NCI-H526 treated with DMSO at 0.1 percent for 48 hours (cell line): ENCODE data around the gene PER1.
A peak's percentile ranks its signal among the peaks of the same experiment; 100 is the strongest.

ENCODE experiments used
- DNase-seq: peaks from one replicate; lab custom pipeline; 2025; lab: John Stamatoyannopoulos, UW

The PER1 gene

GRCh38 chr17:8096541-8096940 lies 55.7 kb downstream of the PER1 start:
- no peak for DNase-seq

DNA sequence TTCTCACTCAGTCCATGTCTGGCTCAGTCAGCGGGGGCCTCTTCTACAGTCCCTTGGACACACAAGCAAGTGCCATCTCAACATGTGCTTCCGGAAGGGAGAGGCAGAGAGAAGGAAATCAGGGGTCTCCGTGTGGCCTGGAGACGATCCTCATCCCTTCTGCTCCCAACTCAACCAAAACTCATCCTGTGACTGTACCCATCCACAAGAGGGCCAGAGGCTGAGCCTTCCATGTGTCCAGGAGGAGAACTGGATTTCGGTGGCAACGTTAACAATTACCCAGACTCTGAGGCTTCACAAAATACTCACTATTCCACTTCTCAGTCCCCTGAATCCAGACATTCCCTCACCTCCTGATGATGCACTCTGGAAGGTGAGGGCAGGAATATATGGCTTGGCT lies 56.8 kb downstream of the PER1 start:
- DNase-seq = no peak

DNA sequence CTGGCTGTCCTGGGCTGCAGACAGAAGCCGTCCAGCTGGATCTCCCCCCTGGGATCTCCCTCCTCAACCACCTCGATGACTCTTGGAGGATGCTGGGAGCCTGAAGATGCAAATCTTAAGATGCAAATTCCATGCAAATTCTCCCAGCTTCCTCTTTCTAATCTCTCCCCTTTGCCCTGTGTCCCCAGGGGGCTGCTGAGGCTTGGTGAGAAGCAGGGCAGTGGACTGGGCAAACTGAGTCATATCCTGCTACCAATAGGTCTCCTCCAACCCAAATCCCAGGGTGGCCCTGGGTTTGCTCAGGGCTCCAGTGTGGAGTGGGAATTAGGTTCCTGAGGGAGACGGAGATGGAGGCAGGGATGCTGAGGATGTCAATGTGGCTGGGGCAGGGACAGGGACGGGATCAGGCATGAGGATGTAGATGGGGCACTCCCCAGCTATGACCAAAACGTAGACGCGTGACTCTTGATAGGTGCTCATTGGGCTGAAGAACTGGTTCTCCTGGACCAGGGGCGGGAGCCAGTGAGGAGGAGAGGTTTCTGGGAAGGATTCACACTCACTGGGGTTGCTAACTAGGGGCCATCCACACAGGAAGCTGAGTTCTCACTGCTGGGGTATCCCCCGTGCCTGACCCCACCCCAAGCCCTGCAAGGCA lies 61.0 kb downstream of the PER1 start:
- peak; percentile 73 for DNase-seq
